Fibroblast of lung (primary cell): ENCODE measurements around the gene IFI44L. TPM values are rescaled to one million over a fixed set of nuclear protein-coding genes. Genes with fewer than 3 reads are reported as not detected.

Experiments used
- DNase-seq, 2 donors: peaks; one replicate each; pipeline versions ENCODE4 v3.0.0 to v3.0.0-alpha.2; 2010; ENCODE audit warnings: low read depth in 2 of 2
- H2AFZ ChIP-seq: 2 replicates; pipeline ENCODE4 v1.5.1; 2012; ENCODE audit warnings: low read length, control low read depth, inconsistent platforms
- H3K27ac ChIP-seq: 2 replicates; pipeline ENCODE4 v1.5.1; 2011; ENCODE audit warnings: low read length, control low read depth; ENCODE audit not compliant: insufficient read depth
- H3K27me3 ChIP-seq: 2 replicates; pipeline ENCODE4 v1.5.1; 2011; ENCODE audit warnings: mild to moderate bottlenecking, low read length; ENCODE audit not compliant: control insufficient read depth, insufficient read depth
- H3K36me3 ChIP-seq: 2 replicates; pipeline ENCODE4 v1.5.1; 2011; ENCODE audit warnings: low read length; ENCODE audit not compliant: control insufficient read depth, insufficient read depth
- H3K4me1 ChIP-seq: 2 replicates; pipeline ENCODE4 v1.5.1; 2011; ENCODE audit warnings: low read length; ENCODE audit not compliant: control insufficient read depth, insufficient read depth; ENCODE audit errors: extremely low read depth
- H3K4me2 ChIP-seq: 2 replicates; pipeline ENCODE4 v1.5.1; 2011; ENCODE audit warnings: low read length, control low read depth; ENCODE audit not compliant: insufficient read depth; ENCODE audit errors: extremely low read depth
- H3K4me3 ChIP-seq, 4 experiments: fragments of 200-600 bp in 1 of 4; sonication (generic) in 1 of 4; replicated peaks in 1 of 4; 2 replicates each; pipeline ENCODE4 v1.5.1; 2011 to 2016; ENCODE audit warnings: low read length in 4 of 4, low read depth in 3 of 4, mild to moderate bottlenecking in 3 of 4, control low read depth in 2 of 4, inconsistent platforms in 1 of 4, mixed read lengths in 1 of 4; ENCODE audit not compliant: insufficient read depth in 1 of 4; ENCODE audit errors: control extremely low read depth in 1 of 4
- H3K79me2 ChIP-seq: 2 replicates; pipeline ENCODE4 v1.5.1; 2012; ENCODE audit warnings: mild to moderate bottlenecking, low read length, inconsistent platforms; ENCODE audit not compliant: control insufficient read depth, insufficient read depth
- H3K9ac ChIP-seq: 2 replicates; pipeline ENCODE4 v1.5.1; 2011; ENCODE audit warnings: mild to moderate bottlenecking, low read length, control low read depth; ENCODE audit not compliant: insufficient read depth
- H3K9me3 ChIP-seq: 2 replicates; pipeline ENCODE4 v1.5.1; 2012; ENCODE audit warnings: low read depth, low read length; ENCODE audit not compliant: control insufficient read depth, insufficient read depth
- H4K20me1 ChIP-seq: 2 replicates; pipeline ENCODE4 v1.5.1; 2011; ENCODE audit warnings: low read length; ENCODE audit not compliant: control insufficient read depth, insufficient read depth; ENCODE audit errors: extremely low read depth
- CTCF ChIP-seq, 2 donors: IDR thresholded peaks in 1 of 2; conservative IDR thresholded peaks in 1 of 2; 1 replicate in 1 of 2; 2 replicates in 1 of 2; pipeline ENCODE4 v1.5.1; 2011 to 2012; ENCODE audit warnings: low read length in 2 of 2, control low read depth in 1 of 2, inconsistent platforms in 1 of 2, low read depth in 1 of 2, mild to moderate bottlenecking in 1 of 2
- EZH2 ChIP-seq: IDR thresholded peaks from 2 replicates; pipeline ENCODE4 v1.5.1; 2012; ENCODE audit warnings: low read length, control low read depth, mild to moderate bottlenecking; ENCODE audit errors: missing control alignments
- polyA plus RNA-seq, 2 donors: library from polyadenylated mRNA; depleted of rRNA in 1 of 2; stranded (reverse) in 1 of 2; unstranded in 1 of 2; fragments of >200 nt; gene quantifications; 2 replicates each; pipeline ENCODE4 v1.2.1, GENCODE V29; 2011 to 2012; ENCODE audit warnings: missing spikeins in 1 of 2
- total RNA-seq: library from RNA; depleted of rRNA; stranded (reverse); fragments of >200 nt; gene quantifications from 2 replicates; pipeline ENCODE4 v1.2.1, GENCODE V29; 2014

IFI44L gene
- total and polyA plus RNA-seq, 2 donors (not counting 1 experiment from before 2014, with no cell fraction given): 0.59 to 2.1 TPM

DNA sequence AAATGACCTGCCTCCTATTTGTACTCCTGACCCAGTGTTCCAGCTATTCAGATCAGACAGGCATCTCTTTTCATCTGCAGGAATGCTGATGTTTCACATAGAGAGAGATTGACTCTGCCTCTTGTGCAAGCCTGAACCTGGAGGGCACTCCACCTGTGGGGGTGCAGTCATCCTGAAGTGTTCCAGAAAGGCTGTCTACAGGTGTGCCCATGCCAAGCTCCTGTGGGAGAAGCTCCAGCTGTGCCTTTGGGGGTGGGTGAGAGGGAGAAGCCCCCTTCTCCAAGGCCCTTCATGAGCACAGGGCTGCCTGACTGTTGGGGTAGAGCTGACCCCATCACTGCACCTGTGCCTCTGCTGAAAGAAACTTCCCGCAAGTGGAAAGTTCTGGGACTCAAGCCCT, 52.2 kb downstream of the IFI44L start:
- H3K9me3 ChIP-seq: no peaks in the 10 kb centered on the region
- no peaks in the 10 kb centered on the region for H3K36me3 ChIP-seq
- H3K27me3 ChIP-seq: no peaks in the 10 kb centered on the region
- TF ChIP-seq EZH2 (no peak), CTCF (conservative IDR thresholded peaks at IDR 0.05 in 1 of 2, IDR thresholded peaks at IDR 0.05 in 1 of 2; ENCODE audit: low read depth in 1 of 2, low read length in 2 of 2) (no peak)
- H2AFZ ChIP-seq: no peak overlapping the region
- H4K20me1 ChIP-seq: no peaks in the 10 kb centered on the region
- H3K4me2 ChIP-seq: no peak overlapping the region
- H3K79me2 ChIP-seq: no peaks in the 10 kb centered on the region
- H3K27ac ChIP-seq: no peak overlapping the region
- H3K9ac ChIP-seq: no peak overlapping the region
- no peaks in the 10 kb centered on the region for H3K4me1 ChIP-seq
- H3K4me3 ChIP-seq: no peak overlapping the region
- no peak for DNase-seq

DNA sequence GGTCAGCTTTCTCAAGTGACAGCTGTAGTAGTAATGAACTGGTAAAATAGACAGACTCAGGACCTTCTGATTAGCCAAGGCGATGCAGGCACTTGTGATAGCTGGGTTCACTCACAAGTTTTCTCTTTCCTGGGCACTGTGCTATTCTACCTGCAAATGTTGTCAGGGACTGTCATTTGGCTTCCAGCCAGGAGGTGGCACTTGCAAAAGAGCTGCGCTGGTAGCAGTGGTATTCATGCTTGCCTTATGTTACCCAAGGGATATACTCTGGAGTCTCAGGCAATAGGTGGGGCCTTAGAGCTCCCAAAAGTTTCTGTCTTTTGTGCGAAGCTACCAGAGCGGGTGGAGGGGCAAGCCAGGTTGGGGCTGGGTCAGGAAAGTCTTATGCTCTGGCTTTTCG, 52.9 kb downstream of the IFI44L start:
- Histone ChIP-seq H3K4me1 (no peaks in the 10 kb centered on the region), H3K4me3 (no peak overlapping the region), H3K79me2 (no peaks in the 10 kb centered on the region), H3K27ac (no peak overlapping the region), H3K4me2 (no peak overlapping the region), H2AFZ (no peak overlapping the region), H4K20me1 (no peaks in the 10 kb centered on the region), H3K27me3 (no peaks in the 10 kb centered on the region), H3K9me3 (no peaks in the 10 kb centered on the region), H3K36me3 (no peaks in the 10 kb centered on the region), H3K9ac (no peak overlapping the region)
- no peak for DNase-seq
- no peak for TF ChIP-seq CTCF (conservative IDR thresholded peaks at IDR 0.05 in 1 of 2, IDR thresholded peaks at IDR 0.05 in 1 of 2; ENCODE audit: low read depth in 1 of 2, low read length in 2 of 2)
- no peak for TF ChIP-seq EZH2

DNA sequence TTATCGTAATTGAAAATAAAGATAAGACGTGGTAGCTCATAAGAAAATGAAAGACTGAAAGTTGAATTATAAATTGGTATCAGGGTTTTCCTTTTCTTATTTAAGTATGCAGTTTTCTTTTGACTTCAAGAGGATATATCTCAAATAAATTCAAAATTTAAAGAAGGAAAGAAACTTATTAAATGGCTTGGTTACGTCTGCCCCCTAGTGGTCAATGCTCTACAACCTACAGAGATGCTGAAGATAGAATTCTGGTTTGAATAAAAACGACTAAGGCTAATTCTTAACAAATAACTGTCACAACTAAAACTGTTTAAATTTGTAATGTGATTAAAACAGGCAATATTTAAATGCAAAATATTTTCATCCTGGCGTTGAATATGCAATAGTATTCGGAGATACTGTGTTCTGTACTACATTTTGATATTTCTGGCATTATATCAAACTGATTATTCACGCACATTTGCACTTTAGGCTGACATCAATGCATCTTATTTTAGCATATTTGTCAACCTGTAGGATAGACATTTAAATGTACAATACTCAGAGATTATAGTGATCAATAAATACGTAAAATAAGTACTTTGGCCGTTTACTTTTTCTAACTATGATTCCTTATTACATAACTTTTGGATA, 56.2 kb downstream of the IFI44L start:
- peak; percentile 68 to 72 for TF ChIP-seq CTCF (conservative IDR thresholded peaks at IDR 0.05 in 1 of 2, IDR thresholded peaks at IDR 0.05 in 1 of 2; ENCODE audit: low read depth in 1 of 2, low read length in 2 of 2)
- no peak for TF ChIP-seq EZH2

More for the DNA sequence above, 56.2 kb downstream of the IFI44L start:
- peak; percentile 62 to 86 for DNase-seq
- H2AFZ ChIP-seq: no peak overlapping the region
- no peak overlapping the region for H3K4me3 ChIP-seq
- H3K9ac ChIP-seq: no peak overlapping the region
- no peaks in the 10 kb centered on the region for H4K20me1 ChIP-seq
- no peak overlapping the region for H3K4me2 ChIP-seq
- no peaks in the 10 kb centered on the region for H3K4me1 ChIP-seq
- no peak overlapping the region for H3K27ac ChIP-seq
- H3K27me3 ChIP-seq: no peaks in the 10 kb centered on the region
- H3K79me2 ChIP-seq: no peaks in the 10 kb centered on the region
- no peaks in the 10 kb centered on the region for H3K36me3 ChIP-seq
- no peaks in the 10 kb centered on the region for H3K9me3 ChIP-seq
